Upper lobe of right lung (tissue), 1 donor: ENCODE measurements around the gene ADAMTS2. TPM values are rescaled to one million over a fixed set of nuclear protein-coding genes. Genes with fewer than 3 reads are reported as not detected.

Experiments
- ATAC-seq: fragments of 200-7000 bp; cut with Tn5 transposase; one replicate; pipeline ENCODE4 v1.9.1; 2020; ENCODE audit warnings: mild to moderate bottlenecking, moderate library complexity
- DNase-seq: peaks from one replicate; pipeline ENCODE4 v3.0.0-alpha.2; 2020
- H3K27ac ChIP-seq: fragments of 200-600 bp; one replicate; pipeline ENCODE4 v1.8.0; 2022
- H3K27me3 ChIP-seq: fragments of 200-600 bp; one replicate; pipeline ENCODE4 v1.8.0; 2022; ENCODE audit warnings: mild to moderate bottlenecking
- H3K36me3 ChIP-seq: fragments of 200-600 bp; one replicate; pipeline ENCODE4 v1.8.0; 2022
- H3K4me1 ChIP-seq: fragments of 200-600 bp; one replicate; pipeline ENCODE4 v1.8.0; 2022
- H3K4me3 ChIP-seq: fragments of 200-600 bp; one replicate; pipeline ENCODE4 v1.8.0; 2022; ENCODE audit warnings: mild to moderate bottlenecking
- H3K9me3 ChIP-seq: fragments of 200-600 bp; one replicate; pipeline ENCODE4 v1.8.0; 2022
- CTCF ChIP-seq: fragments of 200-600 bp; IDR thresholded peaks from one replicate; pipeline ENCODE4 v1.8.0; 2022; ENCODE audit warnings: antibody characterized with exemption
- intact Hi-C: fragments of 100-400 bp; cut with DNase I; formaldehyde crosslinking; loops from one replicate; pipeline ENCODE4 v1.11.0; 2022
- total RNA-seq: library from RNA; stranded (reverse); fragmentation: NEBNext Ultra II Directional; extraction: Animal tissue kit (Norgen Biotek cat#: 25700); gene quantifications from one replicate; pipeline ENCODE4 v1.2.1, GENCODE V29; 2021
- donor health status: DM: no; HTN: yes; CAD: no; lungs with severe emphysema.

ADAMTS2 gene
- total RNA-seq, 1 donor from 2014 or later = 16.4 TPM

- H3K27ac ChIP-seq = no peak overlapping the region
- no peaks in the 10 kb centered on the region for H3K36me3 ChIP-seq
- intact Hi-C loops = no loop called here
- no peak for TF ChIP-seq CTCF
- no peak overlapping the region for H3K4me3 ChIP-seq
- no peaks in the 10 kb centered on the region for H3K4me1 ChIP-seq
- no peak for DNase-seq
- no peak for ATAC-seq
- H3K9me3 ChIP-seq = no peaks in the 10 kb centered on the region
- no peaks in the 10 kb centered on the region for H3K27me3 ChIP-seq
These were observed 32.3 kb upstream of the ADAMTS2 start for GRCh38 chr5:179377421-179378115.

- intact Hi-C loops = no loop called here
- Histone ChIP-seq H3K36me3 (no peaks in the 10 kb centered on the region), H3K4me3 (no peak overlapping the region), H3K27me3 (no peaks in the 10 kb centered on the region), H3K27ac (no peak overlapping the region), H3K4me1 (no peaks in the 10 kb centered on the region), H3K9me3 (no peaks in the 10 kb centered on the region)
- no peak for ATAC-seq
- no peak for DNase-seq
- TF ChIP-seq CTCF = no peak
These were observed 31.6 kb upstream of the ADAMTS2 start for GRCh38 chr5:179376701-179377420.

- DNase-seq (no peak), ATAC-seq (no peak)
- no peak overlapping the region for H3K4me3 ChIP-seq
- no peaks in the 10 kb centered on the region for H3K36me3 ChIP-seq
- no peaks in the 10 kb centered on the region for H3K27me3 ChIP-seq
- intact Hi-C loops = no loop called here
- no peak for TF ChIP-seq CTCF
- no peaks in the 10 kb centered on the region for H3K4me1 ChIP-seq
- H3K27ac ChIP-seq = no peak overlapping the region
- H3K9me3 ChIP-seq = no peaks in the 10 kb centered on the region
These were observed 30.6 kb upstream of the ADAMTS2 start for GRCh38 chr5:179375831-179376365.

GRCh38 chr5:179375236-179375685 lies 30.0 kb upstream of the ADAMTS2 start:
- intact Hi-C loops = no loop called here
- H3K27ac ChIP-seq = no peak overlapping the region
- DNase-seq = no peak
- H3K27me3 ChIP-seq = no peaks in the 10 kb centered on the region
- H3K36me3 ChIP-seq = no peaks in the 10 kb centered on the region
- TF ChIP-seq CTCF = no peak
- ATAC-seq = no peak
- H3K4me1 ChIP-seq = no peaks in the 10 kb centered on the region
- no peak overlapping the region for H3K4me3 ChIP-seq
- no peaks in the 10 kb centered on the region for H3K9me3 ChIP-seq

GRCh38 chr5:179374506-179375235 lies 29.4 kb upstream of the ADAMTS2 start:
- ATAC-seq = no peak
- DNase-seq = no peak
- Histone ChIP-seq H3K4me3 (no peak overlapping the region), H3K27ac (no peak overlapping the region), H3K4me1 (no peaks in the 10 kb centered on the region), H3K36me3 (no peaks in the 10 kb centered on the region), H3K9me3 (no peaks in the 10 kb centered on the region), H3K27me3 (no peaks in the 10 kb centered on the region)
- intact Hi-C loops = no loop called here
- no peak for TF ChIP-seq CTCF
